H1 (cell line): Measurements from ENCODE around the gene OSR1.

Experiments
- EZH2 ChIP-seq: fragments of 200-600 bp; sonication (generic); IDR thresholded peaks from 2 replicates; pipeline ENCODE4 v1.7.1; 2012; ENCODE audit warnings: low read depth, mild to moderate bottlenecking, moderate library complexity, low read length, inconsistent platforms; ENCODE audit not compliant: severe bottlenecking
- POLR2AphosphoS5 ChIP-seq: IDR thresholded peaks from 2 replicates; pipeline ENCODE4 v1.6.1; 2011; ENCODE audit warnings: low read depth, low read length
- RXRA ChIP-seq: IDR thresholded peaks from 2 replicates; pipeline ENCODE4 v1.6.1; 2011; ENCODE audit warnings: low read depth, mild to moderate bottlenecking, low read length, moderate library complexity; ENCODE audit not compliant: insufficient read depth
- TF ChIP-seq, protein P1 (sequence below): IDR thresholded peaks from 2 replicates; pipeline ENCODE4 v1.6.1; 2011; ENCODE audit warnings: low read depth, mild to moderate bottlenecking, low read length; ENCODE audit not compliant: insufficient read depth

DNA sequence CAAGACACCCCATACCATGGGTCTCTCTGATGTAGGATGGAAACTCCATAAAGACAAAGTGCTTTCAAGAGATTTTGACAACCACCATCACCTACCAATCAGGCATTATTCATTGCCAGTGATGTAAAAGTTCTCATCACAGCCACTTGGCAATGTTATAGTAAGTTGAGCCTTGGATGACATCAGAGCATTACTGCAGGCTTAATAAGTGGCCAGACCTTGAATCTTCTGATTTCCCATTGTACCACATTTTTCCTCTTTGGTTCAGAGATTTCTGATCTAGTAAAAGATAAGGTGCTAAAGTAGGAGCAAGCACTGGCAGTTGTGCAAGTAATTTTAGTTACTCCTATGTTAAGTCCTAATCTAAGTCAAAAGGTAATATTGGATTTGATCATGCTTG lies 36.5 kb downstream of the OSR1 start:
- no peak for TF ChIP-seq RXRA
- TF ChIP-seq, protein P1, sequence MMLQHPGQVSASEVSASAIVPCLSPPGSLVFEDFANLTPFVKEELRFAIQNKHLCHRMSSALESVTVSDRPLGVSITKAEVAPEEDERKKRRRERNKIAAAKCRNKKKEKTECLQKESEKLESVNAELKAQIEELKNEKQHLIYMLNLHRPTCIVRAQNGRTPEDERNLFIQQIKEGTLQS = no peak
- no peak for TF ChIP-seq EZH2
- no peak for TF ChIP-seq POLR2AphosphoS5
